Stimulated activated memory B cell treated with anti-CD40 and anti-IgM and Interleukin-4, amounts not matched to agents 10 μg/mL and 1 μg/mL and 100 μg/mL, for 72 hours (primary cell): ENCODE data around the gene HOXC4.
A peak's percentile ranks its signal among the peaks of the same experiment; 100 is the strongest.

Experiments used
- ATAC-seq: fragments of 150-1000 bp; cut with Tn5 transposase; 2 replicates; pipeline ENCODE4 v1.10.0; 2021
- H3K27ac Mint-ChIP-seq: one replicate; pipeline ENCODE4 v1.8.0; 2022; ENCODE audit warnings: mild to moderate bottlenecking, mixed read lengths
- H3K27me3 Mint-ChIP-seq: one replicate; pipeline ENCODE4 v1.8.0; 2022; ENCODE audit warnings: mixed read lengths
- H3K36me3 Mint-ChIP-seq: one replicate; pipeline ENCODE4 v1.8.0; 2022; ENCODE audit warnings: mixed read lengths
- H3K4me1 Mint-ChIP-seq: one replicate; pipeline ENCODE4 v1.8.0; 2022; ENCODE audit warnings: mixed read lengths
- H3K4me3 Mint-ChIP-seq: one replicate; pipeline ENCODE4 v1.8.0; 2022; ENCODE audit warnings: mild to moderate bottlenecking, moderate library complexity, mixed read lengths
- H3K9me3 Mint-ChIP-seq: one replicate; pipeline ENCODE4 v1.8.0; 2022; ENCODE audit warnings: mixed read lengths

HOXC4 gene

GRCh38 chr12:54032086-54032619, 21.5 kb upstream of the HOXC4 start:
- ATAC-seq: no peak
- no peaks in the 10 kb centered on the region for H3K36me3 Mint-ChIP-seq
- no peak overlapping the region for H3K27ac Mint-ChIP-seq
- H3K27me3 Mint-ChIP-seq: peaks cover 94% of the 10 kb centered on the region
- peaks cover 32% of the 10 kb centered on the region for H3K4me1 Mint-ChIP-seq
- no peaks in the 10 kb centered on the region for H3K9me3 Mint-ChIP-seq
- H3K4me3 Mint-ChIP-seq: no peak overlapping the region

GRCh38 chr12:54032627-54033100, 21.0 kb upstream of the HOXC4 start, which contains the start of gene HOXC5:
TSS of gene HOXC5 (plus strand) at chr12:54033050. CDS start at chr12:54033123, 73 bp downstream.
- no peak for ATAC-seq
- H3K27me3 Mint-ChIP-seq: peaks cover 94% of the 10 kb centered on the region

GRCh38 chr12:54033106-54033979, 20.3 kb upstream of the HOXC4 start:
- Mint-ChIP-seq H3K27me3 (peaks cover 94% of the 10 kb centered on the region), H3K4me1 (peaks cover 26% of the 10 kb centered on the region), H3K36me3 (no peaks in the 10 kb centered on the region), H3K9me3 (no peaks in the 10 kb centered on the region), H3K27ac (no peak overlapping the region), H3K4me3 (peak overlapping the region; percentile 68)
- ATAC-seq: no peak

More at GRCh38 chr12:54032627-54033100, 21.0 kb upstream of the HOXC4 start, which contains the start of gene HOXC5:
- Mint-ChIP-seq H3K4me1 (peaks cover 26% of the 10 kb centered on the region), H3K36me3 (no peaks in the 10 kb centered on the region), H3K4me3 (peak within 1 kb of the TSS; percentile 68), H3K9me3 (no peaks in the 10 kb centered on the region), H3K27ac (no peak within 1 kb of the TSS)

- H3K36me3 Mint-ChIP-seq: no peaks in the 10 kb centered on the region
- H3K27ac Mint-ChIP-seq: no peak overlapping the region
- peaks cover 95% of the 10 kb centered on the region for H3K27me3 Mint-ChIP-seq
- H3K4me1 Mint-ChIP-seq: peaks cover 26% of the 10 kb centered on the region
- H3K9me3 Mint-ChIP-seq: no peaks in the 10 kb centered on the region
- H3K4me3 Mint-ChIP-seq: peak overlapping the region; percentile 61
- ATAC-seq: peak; percentile 18
Observed at GRCh38 chr12:54033980-54034784, 19.5 kb upstream of the HOXC4 start.

GRCh38 chr12:54034785-54035310, 18.8 kb upstream of the HOXC4 start:
- H3K9me3 Mint-ChIP-seq: no peaks in the 10 kb centered on the region
- peak overlapping the region; percentile 42 for H3K4me3 Mint-ChIP-seq
- H3K27me3 Mint-ChIP-seq: peaks cover 95% of the 10 kb centered on the region
- peaks cover 26% of the 10 kb centered on the region for H3K4me1 Mint-ChIP-seq
- no peak for ATAC-seq
- H3K36me3 Mint-ChIP-seq: no peaks in the 10 kb centered on the region
- H3K27ac Mint-ChIP-seq: no peak overlapping the region

GRCh38 chr12:54035568-54036264, 17.9 kb upstream of the HOXC4 start:
- no peak overlapping the region for H3K27ac Mint-ChIP-seq
- H3K4me3 Mint-ChIP-seq: no peak overlapping the region
- peaks cover 95% of the 10 kb centered on the region for H3K27me3 Mint-ChIP-seq
- peaks cover 26% of the 10 kb centered on the region for H3K4me1 Mint-ChIP-seq
- H3K9me3 Mint-ChIP-seq: no peaks in the 10 kb centered on the region
- no peaks in the 10 kb centered on the region for H3K36me3 Mint-ChIP-seq
- ATAC-seq: no peak

- no peak overlapping the region for H3K4me3 Mint-ChIP-seq
- H3K9me3 Mint-ChIP-seq: no peaks in the 10 kb centered on the region
- H3K36me3 Mint-ChIP-seq: no peaks in the 10 kb centered on the region
- H3K27ac Mint-ChIP-seq: no peak overlapping the region
- ATAC-seq: peak; percentile 44
- peaks cover 26% of the 10 kb centered on the region for H3K4me1 Mint-ChIP-seq
- H3K27me3 Mint-ChIP-seq: peaks cover 95% of the 10 kb centered on the region
Observed at GRCh38 chr12:54036620-54037359, 16.8 kb upstream of the HOXC4 start.

GRCh38 chr12:54037360-54038283, 16.0 kb upstream of the HOXC4 start:
- Mint-ChIP-seq H3K9me3 (no peaks in the 10 kb centered on the region), H3K4me3 (no peak overlapping the region), H3K36me3 (no peaks in the 10 kb centered on the region), H3K27ac (no peak overlapping the region), H3K27me3 (peaks cover 95% of the 10 kb centered on the region), H3K4me1 (peaks cover 21% of the 10 kb centered on the region)
- no peak for ATAC-seq

GRCh38 chr12:54038284-54038870, 15.3 kb upstream of the HOXC4 start:
- no peak for ATAC-seq
- no peaks in the 10 kb centered on the region for H3K36me3 Mint-ChIP-seq
- H3K27me3 Mint-ChIP-seq: peaks cover 95% of the 10 kb centered on the region
- H3K9me3 Mint-ChIP-seq: no peaks in the 10 kb centered on the region
- peaks cover 14% of the 10 kb centered on the region for H3K4me1 Mint-ChIP-seq
- no peak overlapping the region for H3K27ac Mint-ChIP-seq
- no peak overlapping the region for H3K4me3 Mint-ChIP-seq

- Mint-ChIP-seq H3K4me3 (no peak overlapping the region), H3K36me3 (no peaks in the 10 kb centered on the region)
Observed at GRCh38 chr12:54038871-54039414, 14.7 kb upstream of the HOXC4 start.

GRCh38 chr12:54039417-54040147, 14.1 kb upstream of the HOXC4 start:
- Mint-ChIP-seq H3K9me3 (no peaks in the 10 kb centered on the region), H3K27ac (no peak overlapping the region), H3K27me3 (peaks cover 100% of the 10 kb centered on the region), H3K4me3 (no peak overlapping the region), H3K4me1 (peaks cover 13% of the 10 kb centered on the region), H3K36me3 (no peaks in the 10 kb centered on the region)
- no peak for ATAC-seq

More at GRCh38 chr12:54038871-54039414, 14.7 kb upstream of the HOXC4 start:
- ATAC-seq: no peak
- H3K4me1 Mint-ChIP-seq: peaks cover 12% of the 10 kb centered on the region
- H3K27me3 Mint-ChIP-seq: peaks cover 96% of the 10 kb centered on the region
- H3K27ac Mint-ChIP-seq: no peak overlapping the region
- H3K9me3 Mint-ChIP-seq: no peaks in the 10 kb centered on the region

- no peaks in the 10 kb centered on the region for H3K36me3 Mint-ChIP-seq
- H3K27me3 Mint-ChIP-seq: peaks cover 100% of the 10 kb centered on the region
- no peak overlapping the region for H3K27ac Mint-ChIP-seq
- ATAC-seq: no peak
- peaks cover 8% of the 10 kb centered on the region for H3K4me1 Mint-ChIP-seq
- H3K4me3 Mint-ChIP-seq: no peak overlapping the region
- no peaks in the 10 kb centered on the region for H3K9me3 Mint-ChIP-seq
Observed at GRCh38 chr12:54040148-54040494, 13.5 kb upstream of the HOXC4 start.
